Measurements from ENCODE around the gene LILRA1. TPM values are rescaled to one million over a fixed set of nuclear protein-coding genes. Genes with fewer than 3 reads are reported as not detected.

LILRA1 gene
- total RNA-seq, 1 donor from 2014 or later: not detected

GRCh38 chr19:54609356-54609791 lies 15.9 kb downstream of the LILRA1 start:
- Mint-ChIP-seq H3K9me3 (ENCODE audit: low read depth) (peaks cover 53% of the 10 kb centered on the region), H3K4me3 (ENCODE audit: low read depth) (no peak overlapping the region), H3K36me3 (ENCODE audit: insufficient read depth) (peaks cover 6% of the 10 kb centered on the region), H3K4me1 (ENCODE audit: low read depth) (no peaks in the 10 kb centered on the region), H3K27ac (no peak overlapping the region), H3K27me3 (no peaks in the 10 kb centered on the region)
- DNase-seq (ENCODE audit: low spot score, unreplicated experiment): no peak
- TF ChIP-seq CTCF (IDR thresholded peaks at IDR 0.05; ENCODE audit: unreplicated experiment): no peak

DNA sequence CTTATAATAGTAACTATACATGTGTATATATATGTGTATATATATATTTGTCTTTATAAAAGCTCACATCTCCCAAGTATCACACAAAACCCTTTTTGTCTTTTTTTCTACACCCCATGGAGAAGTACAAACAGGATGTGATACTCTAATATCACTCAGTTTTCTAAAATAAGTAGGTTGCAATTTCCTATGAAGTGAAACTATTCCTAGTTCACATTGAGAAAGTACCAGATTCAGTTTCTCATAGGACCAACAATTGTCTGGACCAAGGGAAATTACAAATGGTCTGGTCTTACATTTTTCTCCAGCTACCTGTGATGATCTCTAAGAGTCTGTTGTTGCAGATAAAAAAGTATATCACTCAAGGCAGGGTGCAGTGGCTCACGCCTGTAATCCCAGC lies 19.0 kb downstream of the LILRA1 start:
- H3K27ac Mint-ChIP-seq: no peak overlapping the region
- no peak for DNase-seq (ENCODE audit: low spot score, unreplicated experiment)
- no peaks in the 10 kb centered on the region for H3K4me1 Mint-ChIP-seq (ENCODE audit: low read depth)
- no peak overlapping the region for H3K4me3 Mint-ChIP-seq (ENCODE audit: low read depth)
- no peak for TF ChIP-seq CTCF (IDR thresholded peaks at IDR 0.05; ENCODE audit: unreplicated experiment)
- H3K9me3 Mint-ChIP-seq (ENCODE audit: low read depth): peaks cover 56% of the 10 kb centered on the region
- no peaks in the 10 kb centered on the region for H3K27me3 Mint-ChIP-seq
- peaks cover 6% of the 10 kb centered on the region for H3K36me3 Mint-ChIP-seq (ENCODE audit: insufficient read depth)

- H3K4me3 Mint-ChIP-seq (ENCODE audit: low read depth): no peak overlapping the region
- H3K27ac Mint-ChIP-seq: no peak overlapping the region
- no peaks in the 10 kb centered on the region for H3K27me3 Mint-ChIP-seq
- no peak for TF ChIP-seq CTCF (IDR thresholded peaks at IDR 0.05; ENCODE audit: unreplicated experiment)
- no peaks in the 10 kb centered on the region for H3K4me1 Mint-ChIP-seq (ENCODE audit: low read depth)
- H3K36me3 Mint-ChIP-seq (ENCODE audit: insufficient read depth): peaks cover 3% of the 10 kb centered on the region
- H3K9me3 Mint-ChIP-seq (ENCODE audit: low read depth): peaks cover 55% of the 10 kb centered on the region
- no peak for DNase-seq (ENCODE audit: low spot score, unreplicated experiment)
Measured at GRCh38 chr19:54614726-54615125, 21.3 kb downstream of the LILRA1 start.

DNA sequence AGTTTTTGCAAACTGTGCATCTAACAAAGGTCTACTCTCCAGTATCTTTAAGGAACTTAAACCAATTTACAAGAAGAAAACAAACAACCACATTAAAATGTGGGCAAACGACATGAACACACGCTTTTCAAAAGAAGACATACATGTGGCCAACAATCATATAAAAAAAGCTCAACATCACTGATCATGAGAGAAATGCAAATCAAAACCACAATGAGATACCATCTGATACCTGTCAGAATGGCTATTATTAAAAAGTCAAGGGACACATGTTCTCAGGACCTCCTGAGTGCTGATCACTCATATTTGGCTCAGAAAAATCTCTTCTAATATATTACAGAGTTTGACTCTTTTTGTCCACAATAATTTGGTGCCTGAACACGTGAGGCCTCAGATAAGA lies 22.6 kb downstream of the LILRA1 start:
- Mint-ChIP-seq H3K4me3 (ENCODE audit: low read depth) (no peak overlapping the region), H3K9me3 (ENCODE audit: low read depth) (peaks cover 53% of the 10 kb centered on the region), H3K4me1 (ENCODE audit: low read depth) (no peaks in the 10 kb centered on the region), H3K36me3 (ENCODE audit: insufficient read depth) (peaks cover 3% of the 10 kb centered on the region), H3K27ac (no peak overlapping the region), H3K27me3 (no peaks in the 10 kb centered on the region)
- TF ChIP-seq CTCF (IDR thresholded peaks at IDR 0.05; ENCODE audit: unreplicated experiment): no peak
- DNase-seq (ENCODE audit: low spot score, unreplicated experiment): no peak

DNA sequence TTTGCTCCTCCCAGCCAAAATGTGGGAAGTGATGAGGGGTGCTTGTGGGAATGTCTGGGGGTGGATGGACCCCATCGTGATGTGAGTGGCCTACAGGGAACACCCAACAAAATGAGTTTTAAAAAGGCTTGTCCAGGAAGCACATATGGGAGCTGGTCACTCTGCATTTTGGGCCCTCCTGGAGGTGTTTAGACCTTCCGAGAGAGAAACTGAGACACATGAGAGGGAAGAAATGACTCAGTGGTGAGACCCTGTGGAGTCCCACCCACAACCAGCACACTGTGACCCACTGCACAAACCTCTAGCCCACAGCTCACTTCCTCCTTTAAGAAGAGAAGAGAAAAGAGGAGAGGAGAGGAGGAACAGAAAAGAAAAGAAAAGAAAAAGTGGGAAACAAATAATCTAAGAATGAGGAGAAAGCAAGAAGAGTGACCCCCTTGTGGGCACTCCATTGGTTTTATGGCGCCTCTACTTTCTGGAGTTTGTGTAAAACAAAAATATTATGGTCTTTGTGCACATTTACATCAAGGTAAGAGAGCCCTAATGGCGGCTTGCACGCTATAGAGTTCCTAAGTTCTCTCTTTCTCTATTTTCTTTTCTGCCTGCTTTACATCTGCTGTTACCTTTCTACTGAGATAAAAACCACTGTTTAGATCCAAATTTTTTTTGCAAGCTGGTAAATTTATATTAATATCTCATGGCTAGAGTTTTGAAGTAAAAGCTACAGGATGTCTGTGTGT lies 23.6 kb downstream of the LILRA1 start:
- no peak for TF ChIP-seq CTCF (IDR thresholded peaks at IDR 0.05; ENCODE audit: unreplicated experiment)
- Mint-ChIP-seq H3K27ac (no peak overlapping the region), H3K36me3 (ENCODE audit: insufficient read depth) (peaks cover 3% of the 10 kb centered on the region), H3K4me1 (ENCODE audit: low read depth) (no peaks in the 10 kb centered on the region), H3K9me3 (ENCODE audit: low read depth) (peaks cover 56% of the 10 kb centered on the region), H3K27me3 (no peaks in the 10 kb centered on the region), H3K4me3 (ENCODE audit: low read depth) (no peak overlapping the region)
- DNase-seq (ENCODE audit: low spot score, unreplicated experiment): no peak

Measured in progenitor cell of endocrine pancreas (in vitro differentiated cells).